Fibroblast of pulmonary artery (primary cell): Measurements from ENCODE around the gene AGO1.

Experiments
- DNase-seq: peaks from one replicate; pipeline ENCODE4 v3.0.0-alpha.2; 2010; ENCODE audit warnings: low read depth
- H3K4me3 ChIP-seq: replicated peaks from 2 replicates; pipeline ENCODE4 v1.5.1; 2011; ENCODE audit warnings: low read depth, mild to moderate bottlenecking, control low read depth, low read length, moderate library complexity
- CTCF ChIP-seq: IDR thresholded peaks from 2 replicates; pipeline ENCODE4 v1.5.1; 2011; ENCODE audit warnings: mild to moderate bottlenecking, control low read depth, low read length, inconsistent platforms; ENCODE audit errors: missing control alignments

Gene AGO1

GRCh38 chr1:35882945-35883634 lies at the start of gene AGO1:
AGO1 (plus strand) TSS chr1:35883209; CDS start chr1:35883422, 213 bp downstream.
- peak; percentile 93 for DNase-seq
- peak; percentile 69 for TF ChIP-seq CTCF
- peak within 1 kb of the TSS; percentile 100 for H3K4me3 ChIP-seq

DNA sequence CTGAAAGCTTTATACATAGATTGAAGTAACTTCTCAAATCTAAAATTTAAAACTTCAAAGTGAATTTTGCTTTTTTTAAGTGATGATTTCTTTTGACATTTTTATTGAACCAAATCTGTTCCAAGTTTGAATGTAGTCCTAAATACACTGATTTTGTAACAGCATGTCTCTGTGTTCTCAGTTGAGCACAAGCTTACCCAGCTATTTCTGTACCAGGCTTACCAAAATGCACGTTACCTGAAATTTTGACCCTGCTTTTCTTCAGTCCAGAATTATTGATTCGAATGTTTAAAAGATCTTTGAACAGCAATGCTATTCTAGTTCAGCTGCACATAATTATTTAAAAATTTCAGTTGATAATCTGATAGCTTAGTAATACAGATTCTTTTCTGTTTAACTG lies 49.6 kb upstream of the AGO1 start:
- no peak for TF ChIP-seq CTCF

GRCh38 chr1:35834218-35834617 lies 48.8 kb upstream of the AGO1 start:
- no peak for DNase-seq
- TF ChIP-seq CTCF, result no peak
- H3K4me3 ChIP-seq, result no peak overlapping the region

More for the DNA sequence above, 49.6 kb upstream of the AGO1 start:
- DNase-seq, result no peak
- no peak overlapping the region for H3K4me3 ChIP-seq

DNA sequence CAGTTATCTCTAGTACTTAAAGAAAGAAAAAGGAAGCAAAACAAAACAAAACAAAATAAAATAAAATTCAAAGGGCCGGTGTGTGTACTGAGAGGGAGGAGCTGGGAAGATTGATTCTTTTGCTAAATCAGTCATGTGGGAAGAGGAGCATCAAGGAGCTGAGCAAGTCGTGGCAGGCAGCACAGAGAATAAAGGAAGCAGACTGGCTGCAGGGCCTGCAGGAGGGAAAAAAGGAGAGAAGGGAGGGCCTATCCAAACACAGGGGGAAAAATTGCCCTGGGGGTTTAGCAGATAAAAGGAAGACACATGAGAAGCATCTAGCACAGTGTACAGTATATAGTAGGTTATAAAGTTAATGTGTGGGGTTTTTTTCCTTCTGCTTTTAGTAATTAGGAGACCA lies 47.6 kb upstream of the AGO1 start:
- H3K4me3 ChIP-seq, result no peak overlapping the region
- no peak for DNase-seq
- no peak for TF ChIP-seq CTCF

DNA sequence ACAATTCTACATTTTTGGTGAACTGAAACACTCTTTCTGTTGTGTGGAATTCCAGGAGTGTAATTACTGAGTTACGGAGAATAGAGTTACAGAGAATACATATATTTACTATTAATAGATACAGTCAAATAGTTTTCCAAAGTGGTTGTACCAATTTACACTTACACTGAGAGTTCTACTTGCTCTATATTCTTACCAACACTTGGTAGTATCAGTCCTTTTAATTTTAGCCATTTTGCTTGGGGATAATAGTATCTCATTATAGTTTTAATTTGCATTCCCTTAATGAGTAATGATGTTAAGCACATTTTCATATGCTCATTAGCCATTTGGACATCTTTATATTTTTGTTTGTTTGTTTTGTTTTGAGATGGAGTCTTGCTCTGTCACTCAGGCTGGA lies 46.3 kb upstream of the AGO1 start:
- no peak overlapping the region for H3K4me3 ChIP-seq
- no peak for DNase-seq
- no peak for TF ChIP-seq CTCF

DNA sequence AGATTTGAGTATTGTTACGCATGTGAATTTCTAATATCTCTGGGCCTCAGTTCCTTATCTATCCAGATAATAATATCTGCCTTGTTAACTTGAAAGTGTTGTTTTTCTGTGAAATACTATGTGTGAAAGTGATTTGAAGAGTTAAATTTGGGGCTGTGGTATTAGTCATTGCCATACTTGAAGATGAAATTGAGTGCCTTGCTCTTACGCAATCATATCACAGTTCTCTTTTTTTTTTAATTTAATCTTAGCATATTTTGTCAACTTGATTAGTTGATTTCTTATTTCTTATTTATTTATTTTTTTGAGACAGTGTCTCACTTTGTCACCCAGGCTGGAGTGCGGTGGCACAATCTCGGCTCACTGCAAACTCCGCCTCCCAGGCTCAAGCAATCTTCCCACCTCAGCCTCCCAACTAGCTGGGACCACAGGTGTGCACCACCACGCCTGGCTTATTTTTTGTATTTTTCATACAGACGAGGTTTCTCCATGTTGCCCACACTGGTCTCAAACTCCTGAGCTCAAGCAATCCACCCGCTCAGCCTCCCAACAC lies 44.2 kb upstream of the AGO1 start:
- H3K4me3 ChIP-seq, result no peak overlapping the region
- TF ChIP-seq CTCF, result no peak
- peak; percentile 20 for DNase-seq

- no peak overlapping the region for H3K4me3 ChIP-seq
- TF ChIP-seq CTCF, result no peak
- DNase-seq, result no peak
These were observed 38.2 kb upstream of the AGO1 start for GRCh38 chr1:35844826-35845225.
